Vagina (tissue), 2 donors: Measurements from ENCODE around the gene GLB1L3.

Experiments used
- POLR2A ChIP-seq, 2 donors: fragments of 450-650 bp; IDR thresholded peaks; one replicate each; pipeline ENCODE4 v1.6.1; 2017; ENCODE audit warnings: antibody characterized with exemption in 2 of 2, mild to moderate bottlenecking in 2 of 2, moderate library complexity in 2 of 2
- POLR2AphosphoS5 ChIP-seq, 2 donors: sonication (generic); formaldehyde crosslinking; IDR thresholded peaks; one replicate each; pipeline ENCODE4 v1.9.0; 2017; ENCODE audit warnings: antibody characterized with exemption in 2 of 2, mild to moderate bottlenecking in 2 of 2, low read depth in 1 of 2; ENCODE audit not compliant: insufficient read depth in 1 of 2
- TF ChIP-seq, protein P1 (sequence below), 3 experiments: fragments of 450-650 bp in 2 of 3; fragments of 200-600 bp in 1 of 3; sonication (generic) in 1 of 3; IDR thresholded peaks; one replicate each; pipeline ENCODE4 v1.5.1; 2017 to 2019; ENCODE audit warnings: antibody characterized with exemption in 3 of 3, mild to moderate bottlenecking in 2 of 3, moderate library complexity in 2 of 3

DNA sequence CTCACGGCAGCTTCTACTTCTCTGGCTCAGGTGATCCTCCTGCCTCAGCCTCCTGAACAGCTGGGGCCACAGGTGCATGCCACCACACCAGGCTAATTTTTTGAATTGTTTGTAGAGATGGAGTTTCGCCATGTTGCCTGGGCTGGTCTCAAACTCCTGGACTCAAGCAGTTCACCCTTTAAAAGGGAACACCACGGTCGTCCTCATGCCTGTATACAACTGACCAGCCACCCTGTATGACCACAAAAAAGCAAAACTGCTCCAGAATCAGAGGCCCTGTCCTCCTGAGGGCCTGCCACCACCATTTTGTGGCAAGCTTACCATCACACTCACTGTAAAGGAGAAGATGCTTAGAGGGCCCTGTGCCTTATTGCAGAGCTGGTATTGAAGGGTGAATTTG lies 2.2 kb downstream of the GLB1L3 start:
- TF ChIP-seq, protein P1, sequence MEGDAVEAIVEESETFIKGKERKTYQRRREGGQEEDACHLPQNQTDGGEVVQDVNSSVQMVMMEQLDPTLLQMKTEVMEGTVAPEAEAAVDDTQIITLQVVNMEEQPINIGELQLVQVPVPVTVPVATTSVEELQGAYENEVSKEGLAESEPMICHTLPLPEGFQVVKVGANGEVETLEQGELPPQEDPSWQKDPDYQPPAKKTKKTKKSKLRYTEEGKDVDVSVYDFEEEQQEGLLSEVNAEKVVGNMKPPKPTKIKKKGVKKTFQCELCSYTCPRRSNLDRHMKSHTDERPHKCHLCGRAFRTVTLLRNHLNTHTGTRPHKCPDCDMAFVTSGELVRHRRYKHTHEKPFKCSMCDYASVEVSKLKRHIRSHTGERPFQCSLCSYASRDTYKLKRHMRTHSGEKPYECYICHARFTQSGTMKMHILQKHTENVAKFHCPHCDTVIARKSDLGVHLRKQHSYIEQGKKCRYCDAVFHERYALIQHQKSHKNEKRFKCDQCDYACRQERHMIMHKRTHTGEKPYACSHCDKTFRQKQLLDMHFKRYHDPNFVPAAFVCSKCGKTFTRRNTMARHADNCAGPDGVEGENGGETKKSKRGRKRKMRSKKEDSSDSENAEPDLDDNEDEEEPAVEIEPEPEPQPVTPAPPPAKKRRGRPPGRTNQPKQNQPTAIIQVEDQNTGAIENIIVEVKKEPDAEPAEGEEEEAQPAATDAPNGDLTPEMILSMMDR (IDR thresholded peaks at IDR 0.05), result no peak
- no peak for TF ChIP-seq POLR2AphosphoS5 (IDR thresholded peaks at IDR 0.05; ENCODE audit: insufficient read depth in 1 of 2, low read depth in 1 of 2)
- TF ChIP-seq POLR2A (IDR thresholded peaks at IDR 0.05), result no peak
